Hematopoietic multipotent progenitor cell treated with erythropoietin and hydrocortisone succinate and interleukin-3 and kit ligand, for 17 days (in vitro differentiated cells): ENCODE results near the gene CCL11.

ENCODE experiments used
- DNase-seq: peaks from one replicate; pipeline ENCODE4 v3.0.0-alpha.2; 2015; ENCODE audit warnings: low spot score

Gene CCL11

GRCh38 chr17:34257299-34257985 is 28.1 kb upstream of the CCL11 start:
- DNase-seq, result no peak

DNA sequence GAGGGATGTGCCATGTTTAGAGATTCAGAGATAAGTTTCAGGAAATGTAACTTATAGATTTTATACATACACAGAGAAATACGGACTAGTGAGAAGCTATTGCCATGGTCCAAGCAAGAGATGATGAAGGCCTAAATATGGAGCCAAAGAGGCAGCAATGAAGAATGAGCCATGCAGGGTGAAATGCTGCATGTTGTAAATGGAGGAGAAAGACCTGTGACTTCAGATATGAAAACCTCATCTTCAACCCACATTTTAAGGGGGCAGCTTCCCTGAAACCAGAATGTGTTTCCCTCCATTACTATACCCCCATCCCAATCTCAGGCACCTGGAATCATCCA is 27.6 kb upstream of the CCL11 start:
- no peak for DNase-seq

DNA sequence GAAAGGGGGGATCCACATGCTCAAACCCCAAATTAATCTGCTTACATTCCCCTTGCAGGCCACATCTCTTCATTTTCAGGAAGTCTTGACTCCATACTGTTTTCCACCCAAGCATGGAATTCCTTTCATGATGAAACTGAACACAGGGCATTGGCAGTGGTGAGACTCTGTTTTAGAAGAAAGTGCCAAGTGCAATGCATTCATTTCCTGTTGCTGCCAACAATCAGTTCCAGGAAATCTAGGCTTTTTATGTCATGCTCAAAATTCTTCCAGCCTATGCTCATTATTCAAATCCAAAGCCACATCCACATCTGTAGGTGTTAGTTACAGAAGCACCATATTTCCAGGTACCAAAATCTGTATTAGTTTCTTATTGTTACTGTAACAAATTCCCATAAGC is 26.4 kb upstream of the CCL11 start:
- DNase-seq, result no peak

GRCh38 chr17:34260861-34261260 is 24.7 kb upstream of the CCL11 start:
- DNase-seq, result no peak

GRCh38 chr17:34261568-34262337 is 23.8 kb upstream of the CCL11 start:
- DNase-seq, result no peak

GRCh38 chr17:34265711-34266110 is 19.8 kb upstream of the CCL11 start:
- no peak for DNase-seq

- DNase-seq, result no peak
These were observed 15.6 kb upstream of the CCL11 start, which contains the start of gene CCL7 for GRCh38 chr17:34269969-34270368. Gene CCL7 (plus strand): TSS chr17:34270221. CDS start chr17:34270291, 70 bp downstream.

DNA sequence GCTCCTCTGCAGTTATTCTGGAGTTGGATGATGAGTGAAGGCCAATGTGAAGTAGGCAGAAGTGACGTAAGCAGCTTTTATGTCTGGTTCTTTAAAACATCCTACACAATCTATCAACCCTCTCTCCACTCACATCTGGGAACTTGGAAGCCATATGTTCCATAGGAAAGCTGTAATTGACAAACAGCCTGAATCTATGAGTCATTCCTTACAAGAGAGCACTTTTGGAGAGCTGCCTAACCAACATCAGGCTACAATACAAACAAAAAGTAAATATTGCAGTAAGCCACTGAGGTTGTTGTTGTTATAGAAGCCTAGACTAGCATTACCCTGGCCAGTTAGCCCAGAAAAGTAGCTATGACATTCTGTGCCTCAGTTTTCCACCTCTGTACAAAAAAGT is 9.7 kb upstream of the CCL11 start:
- no peak for DNase-seq

- no peak for DNase-seq
These were observed 8.7 kb upstream of the CCL11 start for GRCh38 chr17:34276826-34277225.

GRCh38 chr17:34283571-34283970 is 2.0 kb upstream of the CCL11 start:
- no peak for DNase-seq

GRCh38 chr17:34287875-34288274 is 2.3 kb downstream of the CCL11 start:
- no peak for DNase-seq

DNA sequence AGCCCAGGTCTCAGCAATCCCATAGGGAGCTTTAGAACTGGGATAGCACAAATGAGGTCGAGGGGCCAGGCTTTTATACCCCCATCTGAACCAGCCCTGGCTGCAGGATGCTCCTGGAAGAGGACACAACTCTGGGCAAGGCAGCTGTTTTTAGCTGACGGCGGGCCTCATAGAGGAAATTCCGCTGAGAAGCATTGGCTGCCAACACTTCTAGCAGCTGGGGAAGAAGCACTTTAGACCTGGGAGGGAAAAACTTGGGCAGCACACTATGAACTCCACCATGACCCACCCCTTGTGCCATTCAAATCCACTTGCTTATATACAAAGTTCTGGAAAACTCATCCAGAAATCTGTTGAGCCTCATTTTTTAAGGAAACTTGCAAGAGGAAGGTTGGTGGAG is 5.0 kb downstream of the CCL11 start:
- no peak for DNase-seq

GRCh38 chr17:34291721-34292348 is 6.3 kb downstream of the CCL11 start:
- no peak for DNase-seq

DNA sequence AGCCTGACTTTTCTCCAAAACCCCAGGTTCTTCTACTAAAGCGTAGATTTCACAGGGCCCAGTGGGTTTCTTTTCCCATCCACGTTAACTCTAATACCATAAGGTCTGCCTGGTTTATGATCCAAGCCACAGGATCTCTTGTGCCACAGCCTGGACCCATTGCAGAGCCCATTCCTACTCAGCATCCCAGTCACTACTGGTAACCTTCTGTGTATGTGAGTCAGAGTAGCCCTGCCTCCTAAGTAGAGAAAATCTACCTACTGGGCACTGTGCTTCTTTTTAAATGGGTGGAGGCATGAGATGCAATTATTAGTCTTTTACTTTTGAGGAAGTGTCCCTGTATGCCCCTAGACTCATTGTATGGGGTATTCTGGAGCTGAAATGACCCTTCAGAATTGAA is 13.5 kb downstream of the CCL11 start:
- no peak for DNase-seq

GRCh38 chr17:34299956-34300577 is 14.5 kb downstream of the CCL11 start:
- no peak for DNase-seq

- DNase-seq, result no peak
These were observed 15.3 kb downstream of the CCL11 start for GRCh38 chr17:34300652-34301370.

DNA sequence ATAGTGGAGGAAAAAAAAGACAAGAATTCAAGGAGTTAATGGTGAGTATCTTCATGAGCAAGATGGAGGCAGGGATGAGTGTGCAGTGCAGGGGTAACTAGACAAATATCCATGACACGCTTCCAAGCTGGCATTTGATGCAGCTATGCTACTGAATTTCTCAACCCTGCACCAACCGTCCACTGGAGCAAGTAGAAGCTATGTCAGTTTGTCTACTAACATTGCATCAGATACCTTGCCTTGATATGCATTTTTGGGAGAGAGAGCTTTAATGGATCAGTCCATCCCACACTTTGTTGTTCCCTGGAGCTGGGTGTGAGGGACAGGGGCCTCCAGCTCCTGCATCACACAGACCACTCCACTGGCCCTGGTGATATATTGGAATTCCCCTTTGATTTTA is 16.4 kb downstream of the CCL11 start:
- DNase-seq, result no peak

- no peak for DNase-seq
These were observed 17.1 kb downstream of the CCL11 start for GRCh38 chr17:34302636-34303035.

- no peak for DNase-seq
These were observed 18.1 kb downstream of the CCL11 start for GRCh38 chr17:34303606-34304005.

GRCh38 chr17:34305061-34305460 is 19.5 kb downstream of the CCL11 start:
- no peak for DNase-seq

DNA sequence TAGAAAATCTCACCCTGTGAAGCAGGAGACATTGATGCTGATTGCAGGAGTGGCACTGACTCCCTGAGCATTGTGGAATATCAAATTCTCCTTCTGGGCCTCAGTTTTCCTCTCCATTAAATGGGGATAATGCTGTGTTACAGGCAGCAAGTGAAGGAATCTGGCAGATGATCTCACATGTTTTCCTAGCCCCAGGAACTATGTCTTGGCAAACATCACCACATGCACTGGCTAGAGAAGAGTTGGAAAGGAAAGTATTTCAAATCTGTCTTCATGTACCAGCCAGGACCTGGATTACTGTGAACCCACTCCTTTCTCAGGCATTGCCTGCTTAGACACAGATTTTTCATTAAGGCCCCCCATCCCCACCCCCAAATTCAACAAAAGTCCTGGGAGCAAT is 20.1 kb downstream of the CCL11 start:
- no peak for DNase-seq

GRCh38 chr17:34306466-34306865 is 20.9 kb downstream of the CCL11 start:
- DNase-seq, result no peak
